GM12873 (cell line): Measurements from ENCODE around the gene HSPH1.

Experiments
- TF ChIP-seq, protein P1 (sequence below): IDR thresholded peaks from 2 replicates; pipeline ENCODE4 v1.5.1; 2012; ENCODE audit warnings: low read depth, mild to moderate bottlenecking, moderate library complexity, low read length, control low read depth; ENCODE audit not compliant: insufficient read depth; ENCODE audit errors: missing control alignments

HSPH1 gene

DNA sequence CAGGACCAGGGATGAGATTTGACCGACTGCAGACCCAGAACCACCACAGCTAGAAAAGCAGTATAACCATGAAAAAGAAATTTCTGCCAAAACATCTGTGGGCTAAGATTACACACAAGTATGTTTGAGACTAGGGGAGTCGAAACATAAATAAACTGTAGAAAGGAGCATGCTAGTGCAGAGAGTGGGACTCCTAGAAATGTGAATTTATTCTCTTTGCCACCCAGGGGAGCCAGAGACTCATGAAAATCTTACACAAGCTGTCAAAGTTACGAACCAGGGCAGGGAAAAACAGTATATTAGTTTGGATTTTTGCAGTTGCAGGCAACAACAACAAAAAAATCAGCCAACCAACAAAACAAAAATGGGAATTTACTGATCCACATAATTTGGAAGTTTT is 12.3 kb upstream of the HSPH1 start:
- TF ChIP-seq, protein P1, sequence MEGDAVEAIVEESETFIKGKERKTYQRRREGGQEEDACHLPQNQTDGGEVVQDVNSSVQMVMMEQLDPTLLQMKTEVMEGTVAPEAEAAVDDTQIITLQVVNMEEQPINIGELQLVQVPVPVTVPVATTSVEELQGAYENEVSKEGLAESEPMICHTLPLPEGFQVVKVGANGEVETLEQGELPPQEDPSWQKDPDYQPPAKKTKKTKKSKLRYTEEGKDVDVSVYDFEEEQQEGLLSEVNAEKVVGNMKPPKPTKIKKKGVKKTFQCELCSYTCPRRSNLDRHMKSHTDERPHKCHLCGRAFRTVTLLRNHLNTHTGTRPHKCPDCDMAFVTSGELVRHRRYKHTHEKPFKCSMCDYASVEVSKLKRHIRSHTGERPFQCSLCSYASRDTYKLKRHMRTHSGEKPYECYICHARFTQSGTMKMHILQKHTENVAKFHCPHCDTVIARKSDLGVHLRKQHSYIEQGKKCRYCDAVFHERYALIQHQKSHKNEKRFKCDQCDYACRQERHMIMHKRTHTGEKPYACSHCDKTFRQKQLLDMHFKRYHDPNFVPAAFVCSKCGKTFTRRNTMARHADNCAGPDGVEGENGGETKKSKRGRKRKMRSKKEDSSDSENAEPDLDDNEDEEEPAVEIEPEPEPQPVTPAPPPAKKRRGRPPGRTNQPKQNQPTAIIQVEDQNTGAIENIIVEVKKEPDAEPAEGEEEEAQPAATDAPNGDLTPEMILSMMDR, result no peak

DNA sequence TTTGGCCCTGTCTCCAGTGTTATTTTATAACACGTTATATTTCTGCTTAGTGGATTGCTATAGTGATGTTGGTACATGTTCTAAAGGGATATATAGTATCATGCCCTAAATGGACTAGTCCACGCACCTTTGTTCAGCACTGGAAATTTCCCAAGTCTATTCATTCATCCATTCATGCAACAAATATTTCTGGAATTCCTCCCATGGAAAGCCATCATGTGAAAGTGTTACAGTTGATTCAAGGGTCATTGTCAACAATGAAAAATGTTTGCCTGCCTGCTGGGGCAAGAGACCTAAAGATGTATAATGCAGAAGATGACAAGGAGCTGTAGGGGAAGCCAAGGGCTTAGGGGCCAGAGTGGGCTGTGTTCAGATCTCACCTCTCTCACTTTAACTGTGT is 10.8 kb upstream of the HSPH1 start:
- TF ChIP-seq, protein P1, result no peak

DNA sequence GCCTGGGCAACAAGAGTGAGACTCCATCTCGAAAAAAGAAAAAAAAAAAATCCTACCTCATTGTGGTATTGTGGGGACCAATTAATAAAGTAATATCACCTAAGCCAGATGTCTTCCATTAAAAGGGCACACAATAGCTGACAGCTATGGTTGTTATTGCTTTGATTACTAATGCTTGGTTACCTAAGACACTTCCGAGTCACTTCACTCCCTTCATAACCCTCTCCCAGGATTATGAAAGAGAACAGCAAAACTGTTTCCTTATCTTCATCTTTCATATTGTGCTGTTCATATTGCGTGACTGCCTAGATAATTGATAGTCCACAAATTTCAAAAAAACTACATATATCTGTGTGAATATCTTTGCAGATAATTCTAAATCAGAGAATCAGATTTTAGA is 10.3 kb upstream of the HSPH1 start:
- TF ChIP-seq, protein P1, result no peak

DNA sequence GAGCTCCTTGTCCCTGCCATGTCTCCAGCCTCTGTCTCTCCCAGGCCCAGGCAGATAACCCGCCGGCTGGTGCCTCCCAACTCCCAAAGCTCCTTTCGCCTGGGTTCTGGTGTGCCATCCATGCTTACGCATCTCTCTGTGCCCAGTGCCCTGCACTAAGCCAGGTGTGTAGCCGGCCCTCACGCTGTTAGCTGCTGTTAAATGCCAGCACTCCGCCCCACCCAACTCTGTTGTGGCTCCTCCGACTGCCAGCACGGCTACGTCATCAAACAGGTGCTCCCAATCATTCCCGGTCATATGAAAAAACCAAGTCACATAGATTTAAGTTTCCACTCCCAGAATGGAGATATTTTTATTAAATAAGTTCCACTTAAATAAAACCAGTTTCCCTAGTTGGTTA is 7.0 kb upstream of the HSPH1 start:
- TF ChIP-seq, protein P1, result no peak

DNA sequence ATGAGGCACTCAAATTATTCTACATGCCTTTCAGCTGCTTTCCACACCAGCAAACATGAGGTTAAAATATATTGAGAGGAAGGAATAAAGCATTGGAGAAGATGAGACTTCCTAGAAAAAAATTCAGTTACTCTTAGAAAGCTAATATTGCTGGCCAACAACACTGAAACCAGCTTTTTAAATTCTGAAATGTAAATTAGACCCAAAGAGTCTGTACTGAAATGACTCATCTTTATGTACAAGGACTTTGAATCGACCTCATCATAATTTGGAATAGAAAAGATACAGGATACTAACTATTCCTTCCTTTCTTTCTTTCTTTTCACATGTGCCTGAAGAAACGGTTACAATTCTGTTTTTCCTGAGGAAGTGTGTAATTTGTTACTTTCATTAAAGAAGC is 6.5 kb upstream of the HSPH1 start:
- TF ChIP-seq, protein P1, result no peak

DNA sequence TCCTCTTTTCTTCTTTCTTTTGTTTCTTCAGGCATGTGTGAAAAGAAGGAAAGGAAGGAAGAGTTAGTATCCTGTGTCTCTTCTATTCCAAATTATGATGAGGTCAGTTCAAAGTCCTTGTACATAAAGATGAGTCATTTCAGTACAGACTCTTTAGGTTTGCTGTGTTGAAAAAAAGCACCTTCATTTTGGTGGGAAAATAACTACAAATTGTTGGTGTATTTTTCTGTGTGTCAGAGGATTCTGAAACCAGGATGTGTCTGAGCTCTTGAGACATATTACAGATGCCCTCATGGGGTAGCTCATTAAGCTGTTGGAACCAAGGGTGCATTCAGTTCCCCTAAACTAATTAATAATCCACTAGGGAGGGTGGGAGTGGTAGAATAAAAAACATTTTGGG is 5.8 kb upstream of the HSPH1 start:
- TF ChIP-seq, protein P1, result no peak

DNA sequence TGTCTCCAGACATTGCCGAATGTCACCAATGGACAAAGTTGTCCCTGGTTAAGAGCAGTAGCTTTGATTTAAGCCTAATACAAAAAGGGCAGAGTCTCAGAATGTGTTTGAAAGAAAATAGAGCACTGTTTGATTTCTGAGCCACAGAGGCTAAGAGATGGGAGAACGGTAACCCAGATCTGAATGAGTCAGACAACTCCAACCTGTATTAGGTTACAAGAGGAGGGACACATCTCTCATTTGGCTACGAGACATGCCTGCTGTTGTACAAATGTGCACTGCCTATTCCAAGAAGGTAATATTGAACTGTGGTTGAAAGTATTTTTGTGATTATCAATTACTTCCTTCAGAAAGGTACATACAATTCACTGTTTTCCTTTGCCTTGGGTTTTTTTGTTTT is 4.9 kb upstream of the HSPH1 start:
- TF ChIP-seq, protein P1, result no peak
